HG03108 (cell line): Measurements from ENCODE around the gene PRADC1.

Source experiments
- ATAC-seq: cut with Tn5 transposase; IDR thresholded peaks from one replicate; pipeline ENCODE4 v1.9.1; 2021; ENCODE audit warnings: moderate library complexity; ENCODE audit not compliant: unreplicated experiment

Gene PRADC1

DNA sequence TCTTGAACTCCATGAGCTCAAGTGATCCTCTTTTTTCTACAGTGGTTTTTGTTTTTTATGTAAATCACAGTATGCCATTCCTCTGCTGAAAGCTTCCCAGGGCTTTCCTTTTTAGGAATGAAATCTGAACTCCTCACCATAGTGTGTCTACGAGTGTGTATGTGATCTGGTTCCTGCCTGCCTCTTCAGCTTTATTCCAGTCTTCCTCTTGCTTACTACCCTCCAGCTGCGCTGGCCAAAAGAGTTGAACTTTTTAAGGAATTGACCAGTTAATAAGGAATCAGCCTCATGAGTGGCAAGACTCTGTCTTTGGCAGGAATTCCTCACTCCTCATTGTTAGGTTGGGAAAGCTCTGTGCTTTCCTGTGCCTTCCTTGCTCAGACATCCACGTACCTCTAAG, 5.1 kb upstream of the PRADC1 start:
- ATAC-seq = no peak

DNA sequence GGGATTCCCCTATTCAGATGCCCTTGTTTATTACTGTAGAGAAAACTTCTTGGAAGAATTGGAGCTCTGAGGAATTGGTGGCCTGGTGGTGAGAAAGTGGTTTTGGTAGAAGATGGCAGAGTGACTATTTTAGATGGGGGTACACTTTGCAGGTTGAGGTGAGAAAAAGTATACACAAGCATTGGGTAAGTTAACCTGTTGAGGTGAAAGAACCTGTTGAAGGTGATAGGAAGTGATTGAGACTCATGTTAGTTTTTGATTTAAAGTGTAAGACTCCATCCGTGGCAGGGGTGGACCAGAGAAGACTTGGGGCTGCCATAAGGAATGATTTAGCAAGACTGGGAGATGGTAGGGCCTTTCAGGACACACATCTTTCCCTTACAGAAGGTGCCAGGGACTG, 4.1 kb upstream of the PRADC1 start:
- no peak for ATAC-seq

DNA sequence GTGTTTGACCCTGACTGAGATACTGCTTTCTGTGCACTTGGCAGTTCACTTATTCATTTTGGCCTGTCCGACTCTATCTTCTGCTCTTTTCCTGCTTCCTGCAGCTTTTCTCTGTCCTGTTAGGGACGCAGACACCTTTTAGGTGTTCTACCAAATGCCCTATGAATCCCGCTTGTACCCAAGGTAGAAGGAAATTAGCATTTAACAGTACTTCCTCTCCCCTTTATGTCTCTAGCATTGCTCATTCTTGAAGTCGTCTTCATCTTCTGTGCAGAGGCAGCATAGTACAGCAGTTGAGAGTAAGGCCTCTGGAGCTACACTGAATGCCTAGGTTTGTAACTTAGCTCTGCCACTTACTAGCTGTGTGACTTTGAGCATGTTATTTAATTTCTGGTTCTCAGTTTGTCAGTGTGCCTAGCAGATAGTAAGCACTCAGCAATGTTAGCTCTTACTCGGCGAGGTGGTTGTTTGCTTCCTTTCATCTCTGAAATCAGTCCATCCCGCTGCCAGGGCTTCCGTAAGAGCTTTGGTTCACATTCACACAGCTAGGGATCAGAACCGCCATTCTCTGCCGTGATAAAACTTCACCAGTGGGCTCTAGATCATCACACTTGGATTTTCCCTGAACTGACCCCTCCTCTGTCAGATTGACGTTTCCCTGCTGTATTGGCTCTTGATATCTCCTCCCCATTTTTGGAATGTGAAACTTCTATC, 2.4 kb upstream of the PRADC1 start:
- ATAC-seq = no peak

DNA sequence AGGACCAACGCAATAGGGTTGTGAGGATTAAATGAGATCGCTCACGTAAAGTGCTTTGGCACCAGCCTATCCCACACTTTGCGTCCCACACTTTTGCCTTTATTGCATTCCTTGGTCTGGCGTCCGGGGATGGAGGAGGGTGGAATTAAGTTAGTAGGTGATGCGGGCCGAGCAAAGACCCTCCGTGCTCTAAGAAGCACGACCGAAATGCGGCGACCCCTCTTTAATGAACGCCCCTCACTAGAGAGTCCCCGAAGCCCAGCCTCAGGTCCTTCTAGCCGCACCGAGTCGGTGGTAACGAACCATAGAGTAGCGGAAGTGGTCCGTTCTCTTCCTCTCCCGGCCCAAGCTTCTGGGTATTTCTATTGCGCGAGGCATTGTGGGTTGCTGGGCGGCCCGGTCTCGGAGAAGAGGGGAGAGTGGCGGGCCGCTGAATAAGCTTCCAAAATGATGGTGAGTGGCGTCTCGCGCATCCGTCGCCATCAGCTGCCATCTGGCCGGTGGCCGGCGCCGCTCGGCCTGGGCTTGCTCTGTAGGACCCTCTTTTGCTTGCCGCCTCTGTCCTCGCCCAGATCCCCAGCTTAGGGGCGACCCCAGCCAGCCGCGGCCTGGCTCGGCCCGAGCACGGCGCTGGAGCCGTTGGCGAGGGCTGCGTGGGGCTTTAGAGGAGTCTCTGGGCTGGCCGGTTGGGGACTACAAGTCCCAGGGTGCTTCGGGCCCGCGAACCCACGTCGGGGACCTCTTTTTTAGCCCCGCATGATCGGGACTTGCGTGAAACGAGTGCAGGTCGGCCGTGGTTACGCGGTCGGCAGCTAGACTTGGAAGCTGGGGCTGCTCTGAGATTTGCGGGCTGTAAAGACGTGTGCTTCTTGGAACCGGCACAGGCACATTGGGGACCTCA, 1.1 kb upstream of the PRADC1 start, which contains the start of gene CCT7:
TSS of gene CCT7 (plus strand) at position 377 of the 901 bp plus-strand sequence. CDS start at position 448, 71 bp downstream.
- peak; percentile 53 for ATAC-seq

DNA sequence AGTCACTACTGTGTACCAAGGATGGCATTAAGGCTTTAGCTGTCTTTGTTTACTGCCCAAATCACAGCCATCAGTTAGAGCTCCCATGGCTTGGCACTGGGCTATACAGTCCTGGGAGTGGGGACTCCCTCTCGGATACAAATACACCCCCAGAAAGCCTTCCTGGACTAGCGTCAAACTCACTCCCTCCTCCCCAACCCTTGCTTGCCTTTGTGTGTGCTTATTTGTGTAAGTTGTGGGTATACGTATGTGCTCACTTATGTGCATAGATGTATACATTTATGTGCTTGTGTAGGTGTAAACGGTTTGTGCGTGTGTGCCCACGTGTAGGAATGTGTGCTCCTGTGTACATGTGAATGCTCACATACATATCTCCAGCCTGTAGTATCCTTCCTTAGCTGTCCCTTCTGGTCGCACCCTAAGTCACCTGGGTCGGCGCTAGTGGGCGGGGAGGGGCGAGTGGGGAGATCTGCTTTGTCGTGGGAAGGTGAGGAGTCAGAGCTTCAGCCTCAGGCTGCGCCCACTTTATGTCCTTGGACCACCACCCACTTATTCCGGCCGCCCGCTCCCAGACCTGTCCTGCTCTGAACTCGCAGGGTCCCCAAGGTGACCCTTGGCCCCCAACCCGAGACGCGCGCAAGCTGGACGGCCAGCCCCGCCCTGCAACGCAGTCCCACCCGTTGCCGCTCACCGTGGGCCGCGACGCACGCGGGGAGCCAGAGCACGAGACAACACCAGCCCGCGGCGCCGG, 461 bp downstream of the PRADC1 start:
- ATAC-seq = no peak

DNA sequence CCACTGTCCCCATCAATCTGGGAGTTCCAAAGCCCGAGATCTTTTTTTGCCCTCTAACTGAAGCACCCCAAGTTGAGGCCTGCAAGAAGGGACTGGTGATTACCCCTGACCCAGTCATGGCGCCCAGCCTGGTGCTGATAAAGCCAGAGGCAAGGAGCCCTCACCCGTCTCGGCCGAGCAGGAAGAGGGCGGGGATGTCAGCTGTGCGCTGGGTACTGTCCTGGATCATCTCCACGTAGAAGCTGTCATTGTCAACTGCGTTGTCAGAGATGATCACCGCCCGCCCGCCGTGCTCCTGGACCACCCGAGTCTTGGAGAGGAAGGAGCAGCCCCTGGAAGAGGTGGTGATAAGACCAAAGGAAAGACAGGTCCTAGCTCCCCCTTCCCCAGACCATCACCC, 4.4 kb downstream of the PRADC1 start:
- no peak for ATAC-seq

DNA sequence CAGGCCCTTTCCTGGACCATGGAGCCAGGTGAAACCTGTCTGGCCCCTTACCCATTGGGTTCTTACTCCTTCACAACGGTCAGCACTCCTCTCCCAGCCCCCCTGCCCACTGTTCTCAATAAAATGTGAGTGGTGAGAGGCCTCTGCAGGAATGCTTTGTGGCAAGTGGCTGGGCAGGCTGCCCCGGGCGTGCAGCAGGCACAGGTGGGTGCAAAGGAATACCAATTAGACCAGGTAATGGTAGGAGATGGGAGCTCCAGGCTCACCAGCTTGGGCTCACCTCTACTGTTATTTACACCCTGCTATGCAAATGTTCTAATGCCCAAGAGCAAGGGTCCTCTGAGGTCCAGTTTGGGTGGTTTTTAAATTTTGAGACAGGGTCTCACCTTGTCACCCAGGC, 6.0 kb downstream of the PRADC1 start:
- ATAC-seq = no peak

DNA sequence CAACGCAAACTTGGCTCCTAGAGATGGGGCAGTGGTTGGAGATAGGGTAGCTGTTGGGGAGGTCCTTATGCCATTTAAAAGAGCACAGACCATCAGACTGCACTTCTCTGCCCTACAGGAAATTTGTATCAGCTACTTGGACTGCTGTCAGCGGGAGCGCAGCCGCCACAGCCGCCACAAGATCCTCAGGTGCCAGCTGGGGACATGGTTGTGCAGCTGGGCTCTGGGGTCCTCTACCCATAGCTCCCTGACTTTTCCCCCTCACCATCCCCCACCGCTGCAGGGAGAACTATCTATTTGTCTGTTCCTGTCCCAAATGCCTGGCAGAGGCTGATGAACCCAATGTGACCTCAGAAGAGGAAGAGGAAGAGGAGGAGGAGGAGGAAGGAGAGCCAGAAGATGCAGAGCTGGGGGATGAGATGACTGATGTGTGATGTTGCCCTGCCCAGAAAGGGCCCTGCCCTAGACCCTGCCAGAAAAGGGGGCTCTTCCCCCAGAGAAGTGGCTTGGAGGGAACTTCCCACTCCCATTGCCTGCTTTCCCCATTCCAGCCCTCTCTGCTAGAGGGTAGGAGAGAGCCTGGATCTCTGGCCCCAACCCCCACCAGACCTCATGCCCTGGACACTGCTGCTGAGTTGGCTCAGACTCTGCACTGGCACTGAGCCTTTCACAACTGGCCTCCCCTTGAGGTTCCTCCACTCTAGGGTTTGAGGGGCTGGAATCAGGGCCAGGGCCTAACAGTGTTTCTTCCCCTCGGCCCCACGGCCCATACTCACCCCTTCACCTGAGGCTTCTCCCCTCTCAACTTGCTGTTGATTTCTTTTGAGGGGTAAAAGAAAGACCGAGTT, 7.3 kb downstream of the PRADC1 start:
- ATAC-seq = no peak

DNA sequence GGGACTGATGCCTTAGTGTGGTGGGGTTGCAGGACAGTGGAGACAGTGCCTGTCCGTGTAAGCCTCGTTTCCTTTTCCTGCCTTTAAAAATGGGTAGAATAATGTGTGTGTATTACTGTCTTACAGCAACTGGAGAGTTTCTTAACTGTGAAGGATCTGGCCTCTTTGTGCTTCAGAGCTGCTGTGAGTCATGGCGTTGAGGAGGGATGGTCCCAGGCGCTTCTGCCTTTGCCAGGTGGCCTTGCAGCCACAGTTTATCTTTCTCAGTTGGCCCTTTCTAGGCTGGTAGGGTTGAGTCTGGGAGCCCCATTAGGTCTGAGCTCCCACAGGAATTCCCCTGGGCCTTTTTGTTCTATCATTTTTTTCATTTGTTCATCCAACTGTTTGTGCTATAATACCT, 9.2 kb downstream of the PRADC1 start:
- no peak for ATAC-seq

DNA sequence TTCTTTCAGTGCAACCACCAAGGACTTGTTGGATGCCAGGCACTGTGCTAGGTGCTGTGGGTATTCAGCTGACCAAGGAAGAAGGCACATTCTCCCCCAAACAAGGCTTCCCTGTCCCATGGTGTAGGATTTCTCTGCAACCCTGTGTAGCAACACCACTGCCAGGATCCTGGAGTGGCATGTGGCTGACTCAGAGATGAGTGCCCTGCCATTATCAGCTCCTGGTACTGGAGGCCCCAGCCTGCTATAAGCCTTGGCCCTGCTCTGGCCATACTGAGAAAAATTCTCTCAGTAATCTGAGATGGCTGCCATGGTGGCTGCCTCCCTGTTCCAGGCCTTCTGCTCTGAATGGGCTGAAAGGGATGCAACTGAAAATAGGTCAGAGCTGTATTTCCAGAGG, 14.7 kb downstream of the PRADC1 start:
- ATAC-seq = no peak

DNA sequence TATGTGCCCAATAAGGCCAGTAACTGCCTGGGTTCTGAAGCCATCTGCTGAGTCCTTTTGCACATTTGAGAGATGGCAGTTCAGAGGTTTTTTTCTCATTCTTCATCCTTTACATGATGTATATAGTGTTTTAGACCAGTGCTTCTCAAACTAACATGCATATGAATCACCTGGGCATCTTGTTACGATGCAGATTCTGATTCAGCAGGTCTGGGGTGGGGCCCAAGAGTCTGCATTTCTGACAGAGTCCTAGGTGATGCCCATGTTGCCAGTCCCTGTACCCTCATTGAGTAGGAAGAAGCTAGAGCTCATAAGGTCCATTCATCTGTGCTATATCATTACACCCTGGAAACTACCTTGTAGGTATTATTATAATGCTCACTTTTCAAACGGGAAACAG, 15.2 kb downstream of the PRADC1 start:
- no peak for ATAC-seq

DNA sequence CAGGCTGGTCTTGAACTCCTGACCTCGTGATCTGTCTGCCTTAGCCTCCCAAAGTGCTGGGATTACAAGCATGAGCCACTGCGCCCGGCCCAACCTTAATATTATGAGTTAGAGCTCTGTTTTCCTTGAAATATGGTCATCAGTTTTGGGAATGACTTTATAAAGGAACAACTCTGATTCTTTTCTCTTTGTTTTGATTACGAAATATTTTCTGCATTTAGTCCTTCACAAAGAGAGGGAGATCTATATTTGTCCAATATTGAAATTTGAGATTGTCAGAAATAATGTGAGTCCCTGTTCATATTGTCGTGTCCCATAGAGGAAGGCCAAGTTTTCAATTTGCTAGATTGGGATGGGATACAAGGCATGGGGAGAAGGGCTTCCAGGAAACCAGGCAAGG, 15.9 kb downstream of the PRADC1 start:
- no peak for ATAC-seq

DNA sequence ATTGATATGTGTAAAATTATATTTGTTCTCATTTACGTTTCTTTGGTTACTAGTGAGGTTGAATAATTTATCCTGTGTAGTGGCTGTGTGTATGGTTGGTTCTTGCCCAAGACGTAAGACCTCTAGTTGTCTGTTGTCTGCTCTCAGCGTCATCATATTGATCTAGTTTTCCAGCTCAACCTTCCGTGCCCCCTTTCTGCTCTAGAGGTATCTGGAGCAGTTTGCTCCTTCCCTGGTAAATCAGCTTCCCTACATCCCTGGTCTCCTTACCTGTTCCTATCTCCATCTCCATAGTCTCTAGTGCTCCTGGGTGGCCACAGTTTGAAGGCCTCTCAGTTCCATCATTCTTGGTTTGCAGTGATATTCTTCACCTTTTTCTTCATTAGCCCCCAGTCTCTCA, 17.8 kb downstream of the PRADC1 start:
- no peak for ATAC-seq

DNA sequence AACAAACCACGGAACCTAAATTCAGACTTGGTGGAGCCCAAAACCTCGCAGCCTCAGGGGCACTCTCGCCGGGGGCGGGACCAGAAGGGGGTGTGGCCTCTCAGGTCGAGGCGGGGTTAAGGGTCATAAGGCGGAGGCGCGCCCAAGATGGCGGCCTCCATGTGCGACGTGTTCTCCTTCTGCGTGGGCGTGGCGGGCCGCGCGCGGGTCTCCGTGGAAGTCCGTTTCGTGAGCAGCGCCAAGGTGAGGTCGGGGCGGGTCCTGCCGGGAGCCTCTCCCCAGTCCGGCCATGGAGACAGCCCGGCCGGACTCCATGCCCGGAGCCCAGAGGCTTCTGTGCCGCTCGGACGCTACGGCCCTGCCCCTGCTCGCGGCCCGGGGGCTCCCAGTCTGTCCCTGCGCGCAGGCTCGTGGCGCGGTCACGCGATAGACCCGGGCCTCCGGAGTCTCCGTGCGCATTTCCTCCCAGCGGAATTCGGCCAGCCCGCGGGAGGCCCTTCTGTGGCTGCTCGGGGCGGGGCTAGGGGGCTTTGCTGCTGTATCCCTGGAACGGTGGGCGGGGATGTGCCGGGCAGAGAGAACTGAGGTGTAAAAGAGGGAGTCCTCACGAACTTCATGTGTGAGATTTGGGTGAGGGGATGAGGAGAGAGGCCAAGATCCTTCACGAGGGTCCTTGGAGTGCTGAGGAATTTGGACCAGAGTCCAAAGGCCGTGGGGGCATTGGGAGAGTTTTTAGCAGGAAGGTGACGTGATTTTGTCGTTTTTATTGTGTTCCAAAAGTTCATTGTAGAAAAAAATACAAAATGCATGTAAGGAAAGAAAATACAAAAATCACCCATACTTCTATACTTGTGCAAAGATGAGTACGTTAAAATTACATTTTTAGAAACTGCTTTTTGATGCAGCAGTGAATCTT, 18.7 kb downstream of the PRADC1 start, which contains the start of gene SMYD5:
TSS of gene SMYD5 (plus strand) at position 126 of the 916 bp plus-strand sequence. CDS start at position 148, 22 bp downstream.
- peak; percentile 90 for ATAC-seq

DNA sequence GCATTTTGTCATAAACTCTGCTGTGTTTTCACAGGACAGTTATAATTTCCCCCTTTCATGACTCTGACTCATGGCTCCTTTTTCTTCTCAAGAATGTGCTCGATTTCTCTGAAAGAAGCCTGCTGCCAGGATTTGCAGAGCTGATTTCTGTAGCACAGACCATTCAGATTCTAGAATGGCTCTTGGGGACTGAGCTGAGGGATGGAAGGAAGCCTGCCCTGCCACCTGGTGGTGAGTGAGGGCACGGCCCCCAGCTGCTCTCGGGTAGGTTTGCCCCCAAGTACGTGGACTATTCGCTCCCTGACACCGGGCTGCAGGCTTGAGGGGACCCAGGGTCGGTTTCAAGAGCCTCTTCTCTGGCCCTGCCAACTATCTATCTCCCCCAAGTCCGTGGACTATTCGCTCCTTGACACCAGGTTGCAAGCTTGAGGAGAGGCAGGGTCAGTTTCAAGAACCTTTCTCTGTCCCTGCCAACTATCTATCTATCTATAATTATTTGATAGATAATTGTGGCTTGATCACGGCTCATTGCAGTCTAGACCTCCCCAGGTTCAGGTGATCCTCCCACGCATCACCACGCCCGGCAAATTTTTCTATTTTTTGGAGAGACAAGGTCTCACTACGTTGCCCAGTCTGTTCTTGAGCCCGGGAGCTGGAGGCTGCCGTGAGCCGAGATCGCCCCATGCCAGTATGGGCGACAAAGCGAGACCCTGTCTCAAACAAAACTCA, 20.4 kb downstream of the PRADC1 start:
- ATAC-seq = peak; percentile 65

DNA sequence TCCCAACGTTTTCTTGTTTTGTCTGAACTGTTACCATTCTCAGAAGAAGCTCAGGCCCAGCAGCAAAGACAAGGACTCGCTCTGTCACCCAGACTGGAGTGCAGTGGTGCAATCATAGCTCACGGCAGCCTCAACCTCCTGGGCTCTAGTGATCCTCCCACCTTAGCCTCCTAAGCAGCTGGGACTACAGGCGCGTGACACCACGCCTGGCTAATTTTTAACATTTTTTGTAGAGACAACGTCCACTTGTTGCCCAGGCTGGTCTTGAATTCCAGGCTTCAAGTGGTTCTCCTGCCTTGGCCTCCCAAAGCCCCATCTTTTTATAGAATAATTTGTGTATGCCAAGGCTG, 21.0 kb downstream of the PRADC1 start:
- no peak for ATAC-seq

DNA sequence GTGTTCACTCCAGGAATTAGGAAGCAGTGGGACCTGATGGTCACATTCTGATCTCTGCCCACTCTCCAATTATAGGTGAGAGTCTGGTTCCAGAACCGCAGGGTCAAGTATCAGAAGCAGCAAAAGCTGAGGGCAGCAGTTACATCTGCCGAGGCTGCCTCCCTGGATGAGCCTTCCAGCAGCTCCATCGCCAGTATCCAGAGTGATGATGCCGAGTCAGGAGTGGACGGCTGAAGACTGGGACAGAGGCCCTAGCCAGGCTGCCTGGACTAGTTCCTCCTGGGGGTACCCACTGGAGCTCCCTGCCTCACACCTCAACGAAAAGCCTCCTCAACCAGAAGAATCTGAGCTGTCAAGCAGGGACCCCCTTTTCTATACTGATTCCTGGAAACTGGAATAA, 22.3 kb downstream of the PRADC1 start:
- ATAC-seq = no peak

DNA sequence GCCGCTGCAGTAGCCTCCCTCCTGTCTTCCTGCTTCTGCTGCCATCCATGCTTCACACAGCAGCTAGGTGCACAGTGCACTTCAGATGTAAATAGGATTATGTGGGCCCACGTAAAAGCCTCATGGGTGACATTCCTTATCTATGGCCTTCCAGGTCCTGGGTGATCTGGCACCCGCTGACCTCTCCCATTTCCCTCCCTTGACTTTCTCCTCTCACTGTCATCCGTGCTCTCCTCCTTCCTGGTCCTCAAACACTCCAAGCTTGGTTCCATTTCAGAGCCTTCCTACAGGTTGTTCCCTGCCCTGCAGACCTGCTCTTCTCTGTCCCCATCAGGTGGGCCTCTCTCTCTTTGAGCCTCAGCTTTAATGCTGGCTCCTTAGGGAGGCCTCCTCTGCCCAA, 23.0 kb downstream of the PRADC1 start:
- ATAC-seq = no peak

DNA sequence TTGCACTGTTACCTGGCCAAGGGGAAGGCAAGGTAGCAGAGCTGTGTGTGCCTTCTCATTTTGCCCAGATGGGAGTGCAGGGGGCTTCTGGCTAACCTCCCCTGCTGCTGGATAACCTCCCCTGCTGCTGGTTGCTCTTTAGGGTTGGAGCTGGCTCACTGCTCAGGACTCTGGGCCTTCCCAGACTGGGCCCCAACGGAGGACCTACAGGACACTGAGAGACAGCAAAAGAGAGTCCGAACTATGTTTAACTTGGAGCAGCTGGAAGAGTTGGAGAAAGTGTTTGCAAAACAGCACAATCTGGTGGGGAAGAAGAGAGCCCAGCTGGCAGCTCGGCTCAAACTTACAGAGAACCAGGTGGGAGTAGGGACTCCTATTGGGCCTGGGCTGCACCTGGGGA, 24.8 kb downstream of the PRADC1 start:
- no peak for ATAC-seq
